ENCODE results near the gene STBD1.
"Not testable (repeated sequence)": the region's sequence is repeated elsewhere in the genome, so short reads cannot be mapped to it uniquely, and the experiment has no call there.

STBD1 gene

DNA sequence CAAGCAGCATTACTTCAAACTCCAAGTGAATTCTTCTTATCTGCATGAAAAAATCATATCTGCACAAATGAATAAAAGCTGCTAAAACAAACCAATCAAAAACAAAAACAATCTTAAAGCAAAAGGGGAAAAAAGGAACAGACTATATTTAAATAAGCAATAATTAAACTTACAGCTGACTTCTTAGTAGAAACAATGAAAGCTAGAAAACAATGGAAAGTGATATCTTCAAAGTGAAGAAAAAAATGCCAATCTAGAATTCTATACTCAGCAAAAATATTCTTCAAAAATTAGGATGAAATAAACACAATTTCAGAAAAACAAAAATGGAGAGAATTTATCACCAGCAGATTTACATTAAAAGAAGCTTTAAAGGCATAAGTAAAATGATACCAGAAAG is 20.0 kb downstream of the STBD1 start:
- no peak for DNase-seq

DNA sequence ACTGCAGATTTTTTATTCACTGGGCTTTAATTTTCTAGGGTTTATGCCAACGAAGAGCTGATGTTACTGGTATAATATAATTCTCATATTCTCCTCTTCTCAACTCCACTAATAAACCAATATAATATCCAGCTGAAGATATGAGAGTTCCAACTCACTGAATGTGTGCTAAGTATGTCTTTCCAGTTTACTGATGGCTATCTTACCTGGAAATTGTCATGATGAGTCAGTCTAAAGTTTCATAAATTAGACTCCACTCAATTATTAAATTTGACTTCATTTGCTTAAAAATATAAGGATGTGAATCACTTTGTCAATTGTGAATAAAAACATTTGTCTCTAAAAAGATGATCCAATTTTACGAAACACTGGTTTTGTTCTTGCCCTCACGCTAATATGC is 28.4 kb downstream of the STBD1 start:
- DNase-seq, result no peak

DNA sequence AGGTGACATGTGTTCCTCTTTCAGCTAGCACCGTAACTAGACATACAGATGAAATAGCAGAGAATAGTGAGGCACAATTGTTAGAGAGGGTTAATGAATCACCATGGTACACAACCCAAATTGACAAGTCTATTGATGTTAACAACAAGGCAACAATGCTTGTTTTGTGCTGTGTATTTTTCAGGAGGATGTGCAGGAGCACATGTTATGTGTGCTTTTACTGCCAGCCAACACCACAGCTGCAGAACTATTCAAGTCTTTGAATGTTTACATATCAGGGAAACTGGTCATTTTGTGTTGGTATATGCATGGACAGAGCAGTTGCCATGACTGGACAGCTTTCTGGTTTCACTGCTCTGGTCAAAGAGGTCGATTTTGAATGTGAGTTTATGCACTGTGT is 32.8 kb downstream of the STBD1 start:
- DNase-seq, result no peak

DNA sequence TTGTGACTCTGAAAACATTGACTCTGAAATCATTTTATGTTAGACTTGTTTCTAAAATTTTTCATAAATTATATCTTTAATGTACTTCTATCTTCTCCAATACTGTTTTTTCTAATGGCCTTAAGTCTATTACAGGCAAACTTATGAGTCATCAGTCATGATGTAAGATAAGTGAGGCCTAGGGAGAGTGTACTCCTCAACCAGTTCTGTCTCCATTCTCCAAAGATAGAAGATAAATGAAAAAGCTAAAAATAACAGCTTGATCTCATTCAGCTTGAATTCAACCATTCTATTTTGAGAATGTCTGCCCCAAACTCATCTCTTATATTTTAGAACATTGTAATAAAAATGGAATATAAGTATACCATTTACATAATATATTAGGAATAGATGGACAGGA is 34.5 kb downstream of the STBD1 start:
- no peak for DNase-seq

DNA sequence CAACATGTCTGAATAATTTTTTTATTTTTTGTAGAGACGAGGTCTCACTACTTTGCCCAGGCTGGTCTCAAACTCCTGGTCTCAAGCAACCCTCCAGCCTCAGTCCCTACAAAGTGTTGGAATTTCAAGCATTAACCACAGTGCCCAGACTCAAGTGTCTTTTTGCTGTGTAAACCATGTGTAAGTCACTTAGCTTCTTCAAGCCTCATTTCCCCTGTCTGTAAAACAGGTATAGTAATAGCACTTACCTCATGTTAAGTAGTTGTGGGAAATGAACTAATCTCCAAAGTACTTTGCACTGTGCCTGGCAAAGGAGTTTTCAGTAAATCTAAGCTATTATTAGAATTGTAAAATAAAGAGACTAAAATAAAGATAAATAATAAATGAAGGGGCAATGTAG is 35.7 kb downstream of the STBD1 start:
- no peak for DNase-seq

DNA sequence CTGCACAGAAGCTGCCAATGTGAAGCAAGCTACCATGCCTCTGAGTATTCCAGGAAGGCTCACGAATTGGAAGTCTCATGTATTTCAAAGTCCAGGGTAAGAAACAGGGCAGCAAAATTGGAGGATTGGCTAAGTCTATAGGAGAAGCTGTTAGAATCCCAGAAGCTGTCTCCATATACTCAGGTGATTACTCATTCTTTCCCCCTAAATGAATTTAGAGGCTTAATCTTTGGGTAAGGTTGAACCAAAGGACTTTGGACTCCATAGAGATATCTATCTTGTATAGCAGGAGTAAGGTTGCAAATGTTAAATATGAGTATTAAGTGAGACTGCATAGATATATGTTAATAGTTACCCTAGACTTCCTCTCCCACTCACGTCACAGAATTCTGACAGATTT is 36.3 kb downstream of the STBD1 start:
- DNase-seq, result no peak

DNA sequence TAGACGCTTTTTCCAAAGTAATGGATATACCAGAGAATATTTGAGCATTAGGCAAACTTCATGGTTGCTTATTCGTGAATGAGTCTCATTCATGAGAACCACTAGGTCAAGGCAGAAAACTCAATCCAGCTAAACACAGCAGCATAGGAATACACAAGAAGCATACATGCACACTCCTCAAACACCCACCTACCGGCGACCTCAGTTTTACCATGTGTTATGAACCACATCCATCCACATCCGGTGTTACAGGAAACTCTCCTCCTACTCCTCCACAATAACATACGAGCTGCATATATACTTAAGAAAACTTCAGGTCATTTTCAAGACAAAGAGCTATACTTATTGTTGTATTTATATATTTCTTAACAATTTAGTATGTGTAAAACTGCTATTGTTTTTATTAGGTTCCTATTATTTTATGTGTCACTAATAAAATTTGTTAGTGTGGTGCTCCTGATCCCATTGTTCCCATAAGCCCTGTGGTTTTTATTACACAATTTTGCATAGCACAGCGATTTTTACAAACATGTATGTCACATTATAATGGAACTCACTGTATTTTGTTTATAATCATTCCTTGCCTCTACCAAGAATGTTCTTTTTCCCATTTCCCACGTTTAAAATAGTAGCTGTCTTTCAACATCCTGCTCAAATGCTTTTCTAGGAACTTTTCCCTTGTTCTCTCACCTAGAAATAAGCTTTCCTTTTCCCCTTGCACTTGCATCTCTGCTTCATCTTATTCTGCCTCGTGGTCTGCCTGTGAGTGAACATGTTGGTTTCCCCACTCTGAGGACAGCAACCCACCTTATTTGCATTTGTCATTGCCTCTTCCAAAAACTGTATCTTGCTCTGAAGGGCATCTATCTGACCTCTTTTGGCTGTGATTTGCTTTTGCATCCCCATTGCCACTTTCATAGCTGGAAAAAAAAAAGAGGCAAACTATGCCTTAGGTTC is 48.3 kb downstream of the STBD1 start:
- no peak for DNase-seq

DNA sequence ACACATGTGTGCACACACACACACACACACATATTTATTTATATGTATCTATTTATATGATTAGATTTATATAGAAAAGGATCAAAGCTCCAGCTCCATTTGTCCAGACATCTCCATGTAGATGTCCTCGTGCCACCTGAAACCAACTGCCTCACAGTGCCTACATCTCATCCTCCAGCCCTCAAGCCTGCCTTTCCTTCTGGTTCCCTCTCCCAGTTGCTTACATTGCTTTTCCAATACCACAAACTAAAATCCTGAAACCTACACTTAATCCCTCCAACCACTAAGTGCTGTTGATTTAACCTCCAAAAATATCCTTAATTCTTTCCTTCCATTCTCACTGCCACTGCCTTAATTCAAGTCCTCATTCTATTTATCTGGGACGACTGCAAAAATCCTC is 51.4 kb downstream of the STBD1 start:
- DNase-seq, result no peak

DNA sequence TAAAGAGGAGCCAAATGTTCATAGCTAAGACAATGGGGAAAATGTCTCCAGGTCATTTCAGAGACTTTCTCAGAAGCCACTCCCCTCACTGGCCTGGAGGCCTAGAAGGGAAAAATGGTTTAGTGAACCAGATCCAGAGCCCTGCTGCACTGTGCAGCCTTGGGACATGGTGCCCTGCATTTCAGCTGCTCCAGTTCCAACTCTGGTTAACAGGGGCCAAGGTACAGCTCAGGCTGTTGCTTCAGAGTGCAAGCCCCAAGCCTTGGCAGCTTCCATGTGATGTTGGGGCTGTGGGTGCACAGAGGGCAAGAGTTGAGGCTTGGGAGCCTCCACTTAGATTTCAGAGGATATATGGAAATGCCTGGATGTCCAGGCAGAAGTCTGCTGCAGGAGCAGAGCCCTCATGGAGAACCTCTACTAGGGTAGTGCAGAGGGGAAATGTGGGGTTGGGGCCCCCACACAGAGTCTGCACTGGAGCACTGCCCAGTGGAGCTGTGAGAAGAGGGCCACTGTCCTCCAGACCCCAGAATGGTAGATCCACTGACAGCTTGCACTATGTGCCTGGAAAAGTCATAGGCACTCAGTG is 53.4 kb downstream of the STBD1 start:
- DNase-seq, result not testable (repeated sequence)

Measured in effector CD8-positive, alpha-beta T cell (primary cell).